ENCODE data around the gene CXCL17. TPM values are rescaled to one million over a fixed set of nuclear protein-coding genes. Genes with fewer than 3 reads are reported as not detected.
A peak's percentile ranks its signal among the peaks of the same experiment; 100 is the strongest.

Gene CXCL17
- total RNA-seq, 1 donor from 2014 or later: not detected

DNA sequence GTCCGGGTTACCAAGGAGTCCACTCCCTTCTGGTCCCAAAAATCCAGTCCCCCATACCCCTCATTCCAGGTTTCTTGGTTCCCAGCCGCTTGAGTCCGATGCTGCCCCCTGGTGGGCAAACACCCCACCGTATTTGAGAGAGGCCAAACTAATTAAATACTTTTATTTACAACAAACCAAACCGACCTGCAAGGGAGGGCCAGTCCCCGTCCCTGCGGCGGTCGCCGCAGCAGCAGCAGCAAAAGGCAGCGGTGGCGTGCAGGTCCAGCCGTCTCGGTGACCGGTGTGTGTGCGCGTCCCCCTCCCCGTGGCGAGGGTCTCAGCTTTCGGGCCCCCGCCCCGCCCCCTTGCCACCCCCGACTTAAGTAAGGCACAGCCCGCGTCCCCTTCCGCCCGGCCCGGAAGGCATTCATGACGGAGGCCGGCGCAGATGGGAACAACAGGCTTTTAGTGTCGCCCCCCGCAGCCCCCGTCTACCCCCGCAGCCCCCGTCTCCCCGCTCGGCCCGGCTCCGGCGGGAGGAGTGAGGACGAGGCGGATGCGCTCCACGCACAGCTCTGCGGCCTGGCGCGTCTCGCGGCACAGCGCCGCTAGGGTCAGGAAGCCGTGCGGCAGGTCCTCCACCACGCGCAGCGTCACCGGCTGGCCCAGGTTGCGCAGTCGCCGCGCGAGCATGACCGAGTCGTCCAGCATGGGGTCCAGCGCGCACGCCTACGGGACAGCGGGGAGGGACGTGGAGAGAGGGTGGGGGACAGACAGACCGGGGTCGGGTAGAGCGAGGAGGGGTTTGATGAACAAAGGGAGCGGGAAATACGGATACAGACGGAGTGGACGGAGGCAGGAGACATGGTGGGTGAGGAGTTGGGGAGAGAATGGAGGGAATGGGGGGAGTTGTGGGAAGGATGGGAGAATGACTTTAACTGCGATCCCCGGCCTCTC is 41.1 kb downstream of the CXCL17 start:
- H3K27ac Mint-ChIP-seq (ENCODE audit: unreplicated experiment): peak overlapping the region; percentile 77

DNA sequence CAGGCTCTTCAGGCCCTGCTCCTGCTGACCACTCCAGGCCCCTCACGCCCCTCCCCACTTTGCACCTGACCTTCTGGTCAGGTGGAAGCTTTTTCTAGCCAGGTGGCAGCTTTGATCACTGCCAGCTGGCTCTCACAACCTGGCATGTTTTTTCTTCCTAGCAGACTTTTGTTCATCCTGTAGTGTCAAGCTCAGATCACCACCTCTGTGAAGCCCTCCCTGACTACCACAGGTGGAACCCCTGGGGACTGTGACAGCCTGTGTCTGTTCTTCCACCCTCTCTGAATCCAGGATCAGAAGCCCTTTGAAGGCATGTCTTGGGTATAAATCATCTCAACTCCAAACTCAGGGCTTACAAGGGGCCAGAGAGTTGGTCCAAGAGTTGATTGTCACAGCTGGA is 42.3 kb downstream of the CXCL17 start:
- no peak for DNase-seq
- peaks cover 23% of the 10 kb centered on the region for H3K9me3 Mint-ChIP-seq (ENCODE audit: unreplicated experiment)
- no peaks in the 10 kb centered on the region for H3K36me3 Mint-ChIP-seq (ENCODE audit: unreplicated experiment)
- no peak overlapping the region for H3K27ac Mint-ChIP-seq (ENCODE audit: unreplicated experiment)
- TF ChIP-seq, protein P1, sequence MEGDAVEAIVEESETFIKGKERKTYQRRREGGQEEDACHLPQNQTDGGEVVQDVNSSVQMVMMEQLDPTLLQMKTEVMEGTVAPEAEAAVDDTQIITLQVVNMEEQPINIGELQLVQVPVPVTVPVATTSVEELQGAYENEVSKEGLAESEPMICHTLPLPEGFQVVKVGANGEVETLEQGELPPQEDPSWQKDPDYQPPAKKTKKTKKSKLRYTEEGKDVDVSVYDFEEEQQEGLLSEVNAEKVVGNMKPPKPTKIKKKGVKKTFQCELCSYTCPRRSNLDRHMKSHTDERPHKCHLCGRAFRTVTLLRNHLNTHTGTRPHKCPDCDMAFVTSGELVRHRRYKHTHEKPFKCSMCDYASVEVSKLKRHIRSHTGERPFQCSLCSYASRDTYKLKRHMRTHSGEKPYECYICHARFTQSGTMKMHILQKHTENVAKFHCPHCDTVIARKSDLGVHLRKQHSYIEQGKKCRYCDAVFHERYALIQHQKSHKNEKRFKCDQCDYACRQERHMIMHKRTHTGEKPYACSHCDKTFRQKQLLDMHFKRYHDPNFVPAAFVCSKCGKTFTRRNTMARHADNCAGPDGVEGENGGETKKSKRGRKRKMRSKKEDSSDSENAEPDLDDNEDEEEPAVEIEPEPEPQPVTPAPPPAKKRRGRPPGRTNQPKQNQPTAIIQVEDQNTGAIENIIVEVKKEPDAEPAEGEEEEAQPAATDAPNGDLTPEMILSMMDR (IDR thresholded peaks at IDR 0.05; ENCODE audit: partially characterized antibody, unreplicated experiment): no peak
- H3K27me3 Mint-ChIP-seq (ENCODE audit: unreplicated experiment): peaks cover 21% of the 10 kb centered on the region
- peak overlapping the region; percentile 65 for H3K4me3 Mint-ChIP-seq (ENCODE audit: unreplicated experiment)
- peaks cover 23% of the 10 kb centered on the region for H3K4me1 Mint-ChIP-seq (ENCODE audit: low read depth, unreplicated experiment)

More for the DNA sequence above, 41.1 kb downstream of the CXCL17 start:
- TF ChIP-seq, protein P1 (IDR thresholded peaks at IDR 0.05; ENCODE audit: partially characterized antibody, unreplicated experiment): peak; percentile 98
- Mint-ChIP-seq H3K4me1 (ENCODE audit: low read depth, unreplicated experiment) (peaks cover 15% of the 10 kb centered on the region), H3K27me3 (ENCODE audit: unreplicated experiment) (peaks cover 21% of the 10 kb centered on the region), H3K36me3 (ENCODE audit: unreplicated experiment) (no peaks in the 10 kb centered on the region), H3K4me3 (ENCODE audit: unreplicated experiment) (peak overlapping the region; percentile 83), H3K9me3 (ENCODE audit: unreplicated experiment) (peaks cover 26% of the 10 kb centered on the region)
- peak; percentile 91 for DNase-seq

DNA sequence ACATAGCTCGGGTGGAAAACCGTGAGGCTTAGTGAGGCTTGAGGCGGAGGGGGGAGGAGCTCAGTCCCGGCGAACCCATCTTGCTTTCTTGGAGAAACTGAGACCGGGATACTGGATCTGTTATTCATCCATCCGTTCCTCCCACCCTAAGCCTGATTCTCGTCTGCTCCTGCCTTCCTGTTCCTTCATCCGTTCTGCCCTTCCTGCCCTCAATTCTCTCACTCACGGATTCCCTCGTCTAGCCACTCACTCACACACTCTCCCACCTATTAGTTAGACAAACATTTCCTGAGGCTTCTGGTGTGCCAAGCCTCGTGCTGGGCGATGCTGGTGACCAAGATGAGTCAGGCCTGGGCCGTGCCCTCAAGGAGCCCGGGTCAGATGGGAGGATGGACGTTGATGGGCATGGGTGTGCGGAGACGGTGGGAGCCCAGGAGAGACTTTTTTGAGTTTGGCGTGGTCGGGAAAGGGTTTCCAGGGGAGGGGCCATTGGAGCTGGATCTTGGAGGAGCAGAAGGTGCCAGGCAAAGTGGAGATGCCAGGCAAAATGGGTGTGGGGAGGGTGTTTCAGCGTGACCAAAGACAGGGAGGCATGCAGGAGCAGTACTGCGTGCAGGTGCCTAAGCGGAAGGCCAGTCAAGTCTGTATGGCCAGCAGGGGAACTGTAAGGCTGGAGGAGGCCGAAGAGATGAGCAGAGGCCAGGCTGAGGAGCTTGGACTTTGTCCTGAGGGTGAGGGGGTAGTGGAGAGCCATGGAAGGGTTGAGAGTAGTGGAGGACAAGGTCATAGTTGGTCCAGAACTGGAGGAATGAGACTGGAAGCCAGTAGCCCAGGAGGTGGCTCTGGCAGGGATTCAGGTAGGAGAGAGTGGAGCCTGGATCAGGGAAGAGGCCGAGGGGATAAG is 45.2 kb downstream of the CXCL17 start:
- peak overlapping the region; percentile 97 for H3K4me3 Mint-ChIP-seq (ENCODE audit: unreplicated experiment)
- peaks cover 20% of the 10 kb centered on the region for H3K27me3 Mint-ChIP-seq (ENCODE audit: unreplicated experiment)
- H3K9me3 Mint-ChIP-seq (ENCODE audit: unreplicated experiment): peaks cover 23% of the 10 kb centered on the region
- peak overlapping the region; percentile 94 for H3K27ac Mint-ChIP-seq (ENCODE audit: unreplicated experiment)
- peaks cover 17% of the 10 kb centered on the region for H3K4me1 Mint-ChIP-seq (ENCODE audit: low read depth, unreplicated experiment)
- no peak for DNase-seq
- TF ChIP-seq, protein P1 (IDR thresholded peaks at IDR 0.05; ENCODE audit: partially characterized antibody, unreplicated experiment): no peak
- H3K36me3 Mint-ChIP-seq (ENCODE audit: unreplicated experiment): no peaks in the 10 kb centered on the region

DNA sequence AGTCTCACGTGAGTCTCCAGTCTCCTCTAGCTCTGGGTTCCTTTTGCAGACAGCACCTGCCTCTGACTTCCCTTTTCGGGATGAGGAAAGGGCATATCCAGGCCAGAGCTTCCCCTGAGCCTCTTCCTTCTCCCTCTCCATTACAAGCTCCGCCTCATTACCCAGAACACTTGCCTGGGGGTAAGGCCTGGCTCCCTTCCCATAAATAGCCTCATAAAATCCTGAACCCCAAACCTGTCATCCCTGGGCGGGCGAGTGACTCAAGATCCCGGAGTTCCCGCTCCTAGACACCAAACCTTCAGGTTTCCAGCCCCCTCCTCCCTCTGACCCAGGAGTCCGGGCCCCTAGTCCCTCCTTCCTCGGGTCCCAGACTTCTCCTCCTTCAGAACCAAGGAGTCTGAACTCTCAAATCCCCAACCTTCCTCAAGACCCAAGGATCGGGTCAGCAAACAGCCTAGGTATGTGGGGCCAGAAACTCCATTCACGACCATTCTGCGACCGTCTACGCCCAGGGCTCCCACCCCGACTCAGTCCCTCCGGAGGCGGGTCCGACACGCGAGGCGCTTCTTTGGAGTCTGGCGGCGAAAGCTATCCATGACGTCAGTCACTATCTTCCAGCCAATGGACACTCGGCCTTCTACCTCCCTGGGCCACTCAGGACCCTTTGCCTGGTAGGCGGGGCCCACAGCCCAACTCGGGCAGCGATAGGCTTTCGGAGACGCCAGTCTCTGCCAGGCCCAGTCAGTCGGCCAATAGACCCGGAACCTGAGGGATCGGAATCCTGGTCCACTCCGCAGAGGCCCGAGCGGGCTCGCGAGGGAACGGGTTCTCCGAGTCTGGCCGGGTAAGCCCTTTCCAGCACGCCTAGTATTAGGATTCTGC is 46.1 kb downstream of the CXCL17 start:
- Mint-ChIP-seq H3K27ac (ENCODE audit: unreplicated experiment) (peak overlapping the region; percentile 94), H3K4me1 (ENCODE audit: low read depth, unreplicated experiment) (peaks cover 17% of the 10 kb centered on the region), H3K27me3 (ENCODE audit: unreplicated experiment) (peaks cover 19% of the 10 kb centered on the region), H3K36me3 (ENCODE audit: unreplicated experiment) (peaks cover 5% of the 10 kb centered on the region), H3K4me3 (ENCODE audit: unreplicated experiment) (peak overlapping the region; percentile 97), H3K9me3 (ENCODE audit: unreplicated experiment) (peaks cover 23% of the 10 kb centered on the region)
- peak; percentile 98 for DNase-seq
- TF ChIP-seq, protein P1 (IDR thresholded peaks at IDR 0.05; ENCODE audit: partially characterized antibody, unreplicated experiment): no peak

All from glutamatergic neuron (in vitro differentiated cells).